HepG2 (cell line): ENCODE results near the gene ARHGAP19. TPM values are rescaled to one million over a fixed set of nuclear protein-coding genes. Genes with fewer than 3 reads are reported as not detected.

ENCODE experiments used
- ATAC-seq: fragments of 200-7000 bp; cut with Tn5 transposase; 3 replicates; pipeline ENCODE4 v1.9.1; 2020; ENCODE audit warnings: mild to moderate bottlenecking, moderate library complexity
- BruUV-seq: library from RNA; stranded (reverse); fragments of 400-500 nt; replicated peaks from 2 replicates; lab custom pipeline; 2021; lab: Mats Ljungman, UMichigan
- CTCF ChIA-PET: fragments of 300-600 bp; formaldehyde crosslinking; extraction: SDS; loops from one replicate; lab custom pipeline; 2021; ENCODE audit warnings: low total read pairs, inconsistent platforms, low intra/inter-chr PET ratio; lab: Yijun Ruan, JAX
- POLR2A ChIA-PET: fragments of 350-600 bp; sonication (Branson Sonifier 250); formaldehyde crosslinking; loops from one replicate; lab custom pipeline; 2020; ENCODE audit warnings: antibody characterized with exemption, inconsistent platforms; lab: Yijun Ruan, JAX
- DNase-seq: peaks from one replicate; pipeline ENCODE4 v3.0.0-alpha.2; 2015; ENCODE audit warnings: low spot score
- FAIRE-seq: peaks from 3 replicates; lab custom pipeline; 2011; peaks lifted over from hg19 to GRCh38; lab: Jason Lieb, UNC
- H2AFZ ChIP-seq: one replicate; pipeline ENCODE4 v1.6.1; 2011; ENCODE audit warnings: low read length, inconsistent platforms
- H3K27ac ChIP-seq: fragments of 300-600 bp; 3 replicates; pipeline ENCODE4 v1.8.0; 2011; ENCODE audit warnings: mixed run types, mild to moderate bottlenecking, mixed read lengths, low read length, inconsistent platforms; ENCODE audit not compliant: insufficient read depth; ENCODE audit errors: extremely low read length
- H3K27me3 ChIP-seq, 2 experiments: fragments of 200-600 bp in 1 of 2; 2 replicates in 1 of 2; 3 replicates in 1 of 2; pipeline versions ENCODE4 v1.6.0 to v1.8.0; 2011; ENCODE audit warnings: low read length in 2 of 2, mild to moderate bottlenecking in 2 of 2, moderate library complexity in 2 of 2, inconsistent platforms in 1 of 2; ENCODE audit not compliant: insufficient read depth in 2 of 2, control insufficient read depth in 1 of 2
- H3K36me3 ChIP-seq, 2 experiments: fragments of 200-600 bp in 1 of 2; replicated peaks in 1 of 2; 2 replicates in 1 of 2; 3 replicates in 1 of 2; pipeline versions ENCODE4 v1.5.1 to v1.8.0; 2011; ENCODE audit warnings: low read length in 2 of 2, inconsistent platforms in 1 of 2; ENCODE audit not compliant: insufficient read depth in 2 of 2, control insufficient read depth in 1 of 2
- H3K4me1 ChIP-seq: 2 replicates; pipeline ENCODE4 v1.5.1; 2012; ENCODE audit warnings: low read length, inconsistent platforms; ENCODE audit not compliant: insufficient read depth
- H3K4me2 ChIP-seq: 2 replicates; pipeline ENCODE4 v1.6.0; 2011; ENCODE audit warnings: low read depth, low read length, inconsistent platforms
- H3K4me3 ChIP-seq, 3 experiments: fragments of 200-600 bp in 1 of 3; sonication (generic), shearing (Covaris generic) in 1 of 3; replicated peaks in 1 of 3; 2 replicates each; pipeline ENCODE4 v1.5.1; 2011 to 2016; ENCODE audit warnings: low read length in 3 of 3, inconsistent platforms in 2 of 3, low read depth in 2 of 3, mild to moderate bottlenecking in 2 of 3, control low read depth in 1 of 3, mixed read lengths in 1 of 3; ENCODE audit not compliant: insufficient read depth in 1 of 3
- H3K79me2 ChIP-seq: one replicate; pipeline ENCODE4 v1.6.1; 2011; ENCODE audit warnings: low read length, inconsistent platforms; ENCODE audit not compliant: insufficient read depth
- H3K9ac ChIP-seq: 2 replicates; pipeline ENCODE4 v1.6.0; 2011; ENCODE audit warnings: mild to moderate bottlenecking, low read depth, low read length, inconsistent platforms; ENCODE audit not compliant: insufficient read depth
- H3K9me3 ChIP-seq: 2 replicates; pipeline ENCODE4 v1.5.1; 2012; ENCODE audit warnings: mild to moderate bottlenecking, low read length
- H4K20me1 ChIP-seq: 2 replicates; pipeline ENCODE4 v1.6.0; 2011; ENCODE audit warnings: inconsistent platforms, mild to moderate bottlenecking, low read length, moderate library complexity; ENCODE audit not compliant: insufficient read depth
- MED13 ChIP-seq: sonication (generic); formaldehyde crosslinking; IDR thresholded peaks from 2 replicates; pipeline ENCODE4 v1.5.0; 2020; ENCODE audit warnings: missing genetic modification reagents
- NFIB ChIP-seq: sonication (generic); formaldehyde crosslinking; IDR thresholded peaks from 2 replicates; pipeline ENCODE4 v1.9.0; 2021; ENCODE audit warnings: missing genetic modification reagents, mild to moderate bottlenecking, borderline replicate concordance
- NR1H2 ChIP-seq: sonication (generic); formaldehyde crosslinking; IDR thresholded peaks from 2 replicates; pipeline ENCODE4 v1.8.1; 2022; ENCODE audit warnings: low read depth, missing genetic modification reagents, borderline replicate concordance
- ZBTB21 ChIP-seq: sonication (generic); formaldehyde crosslinking; IDR thresholded peaks from 2 replicates; pipeline ENCODE4 v1.4.0; 2020; ENCODE audit warnings: missing genetic modification reagents
- ZFX ChIP-seq: sonication (generic); formaldehyde crosslinking; IDR thresholded peaks from 2 replicates; pipeline ENCODE4 v1.4.0; 2020; ENCODE audit warnings: mild to moderate bottlenecking, low read depth, missing genetic modification reagents, moderate library complexity
- ZNF510 ChIP-seq: sonication (generic); formaldehyde crosslinking; IDR thresholded peaks from 2 replicates; pipeline ENCODE4 v1.4.0; 2020; ENCODE audit warnings: low read depth, mild to moderate bottlenecking, missing genetic modification reagents
- ZNF577 ChIP-seq: sonication (generic); formaldehyde crosslinking; IDR thresholded peaks from 2 replicates; pipeline ENCODE4 v1.4.0; 2020; ENCODE audit warnings: mild to moderate bottlenecking, low read depth, missing genetic modification reagents, borderline replicate concordance
- WGBS: methylation state at CpG from one replicate; pipeline ENCODE4 v1.1.6; 2017; ENCODE audit warnings: low lambda C conversion rate; 5-methylcytosine and 5-hydroxymethylcytosine counted together
- in situ Hi-C: cut with HindIII; loops from 2 replicates; pipeline ENCODE4 v1.10.0; 2017; ENCODE audit warnings: low pct_unique_long_range_greater_than_20kb; ENCODE audit not compliant: extremely low pct_ligation_motif_present
- intact Hi-C: fragments of 100-400 bp; cut with micrococcal nuclease; formaldehyde crosslinking; loops from one replicate; pipeline ENCODE4 v1.10.0; 2022; ENCODE audit not compliant: unreplicated experiment
- polyA plus RNA-seq, 8 experiments: library from polyadenylated mRNA; depleted of rRNA in 3 of 8; stranded (reverse) in 7 of 8; unstranded in 1 of 8; fragments of >200 nt; fragmentation: Illumina TruSeq in 4 of 8; extraction: Trizol in 4 of 8; gene quantifications; 2 replicates each; pipeline versions ENCODE4 v1.2.1 to v1.2.3, GENCODE V29; 2011 to 2016; ENCODE audit warnings: low read depth in 4 of 8, missing spikeins in 1 of 8, mixed read lengths in 1 of 8; ENCODE audit not compliant: insufficient read depth in 1 of 8
- total RNA-seq, 5 experiments: library from RNA; depleted of rRNA; stranded (reverse); fragments of >200 nt; fragmentation: Illumina TruSeq; extraction: Trizol; gene quantifications; 2 replicates each; pipeline ENCODE4 v1.2.3, GENCODE V29; 2016; ENCODE audit warnings: low read depth in 1 of 5

The ARHGAP19 gene
- total and polyA plus RNA-seq, 2 of the 13 experiments (the other 11 are each of a cell fraction or from before 2014, with no cell fraction given), result 7.6 to 10.0 TPM

DNA sequence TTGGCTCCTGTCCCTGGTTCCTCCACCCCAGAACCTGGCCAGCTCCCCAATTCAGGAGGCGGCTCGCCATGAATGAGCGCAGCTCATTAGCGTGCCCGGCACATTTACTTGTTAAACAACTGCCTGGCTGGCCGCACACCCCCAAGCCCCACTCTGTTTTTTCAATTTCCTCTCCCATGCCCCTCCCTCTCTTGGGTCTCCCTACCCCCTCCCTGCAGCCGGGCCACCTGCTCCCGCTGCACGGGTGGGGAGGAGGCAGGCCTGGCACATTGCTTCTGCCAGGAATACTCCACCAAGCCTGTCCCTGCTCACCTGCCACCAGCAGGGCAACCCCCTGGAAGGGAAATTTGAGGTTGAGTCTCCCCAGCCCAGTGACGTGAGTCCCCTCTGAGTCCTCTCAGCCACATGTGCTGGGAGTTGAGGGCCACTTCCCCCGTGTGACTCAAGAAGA lies 104.2 kb downstream of the ARHGAP19 start:
- intact Hi-C loops (loop anchor here (10.0 kb wide), 1 partner anchor 53 kb away; no protein-coding TSS in a partner anchor), in situ Hi-C loops (no loop called here)
- CTCF ChIA-PET, result no interaction called here
- TF ChIP-seq NFIB (CRISPR knock-in tag), result no peak
- TF ChIP-seq ZFX (CRISPR knock-in tag), result no peak
- TF ChIP-seq MED13, result no peak
- no peak for TF ChIP-seq ZBTB21 (CRISPR knock-in tag)
- TF ChIP-seq ZNF577 (CRISPR knock-in tag), result no peak
- Histone ChIP-seq H3K27ac (no peak overlapping the region), H3K36me3 (no peaks in the 10 kb centered on the region), H3K9me3 (no peaks in the 10 kb centered on the region), H3K4me2 (no peak overlapping the region), H3K4me3 (no peak overlapping the region), H3K4me1 (peaks cover 27% of the 10 kb centered on the region), H3K9ac (no peak overlapping the region), H3K27me3 (peaks cover 13 to 83% of the 10 kb centered on the region in 2 experiments), H3K79me2 (no peaks in the 10 kb centered on the region), H2AFZ (no peak overlapping the region), H4K20me1 (no peaks in the 10 kb centered on the region)
- ATAC-seq (no peak), FAIRE-seq (no peak), DNase-seq (no peak)
- 52% methylated on average over 11 of the region's 11 CpGs for WGBS
- BruUV-seq, result no TSS peak
- POLR2A ChIA-PET, result no interaction called here

DNA sequence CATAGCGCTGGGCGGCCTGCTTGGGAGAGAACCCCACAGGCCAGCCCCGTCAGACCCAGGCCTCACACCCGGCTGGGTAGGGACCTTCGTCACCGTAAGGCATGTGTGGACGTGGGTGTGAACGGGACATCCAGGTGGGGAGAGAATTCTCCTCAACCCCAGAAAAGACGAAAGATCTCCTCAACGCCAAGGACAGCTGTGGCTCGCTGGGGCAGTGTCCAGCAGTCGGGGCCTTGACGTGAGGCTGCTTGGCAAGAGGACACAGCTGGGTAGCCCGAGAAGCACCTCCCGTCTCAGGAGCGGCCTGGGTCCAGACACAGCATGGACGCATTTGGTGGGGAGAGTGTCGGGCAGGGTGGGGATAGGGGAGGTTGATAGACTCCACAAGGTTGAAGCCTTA lies 105.5 kb downstream of the ARHGAP19 start:
- CTCF ChIA-PET, result no interaction called here

More for the DNA sequence above, 105.5 kb downstream of the ARHGAP19 start:
- FAIRE-seq (no peak), DNase-seq (no peak), ATAC-seq (no peak)
- TF ChIP-seq NR1H2 (no peak), ZNF510 (CRISPR knock-in tag) (no peak)
- H3K27me3 ChIP-seq, result peaks cover 15 to 86% of the 10 kb centered on the region in 2 experiments
- no peak overlapping the region for H3K27ac ChIP-seq
- H3K79me2 ChIP-seq, result no peaks in the 10 kb centered on the region
- H3K4me1 ChIP-seq, result peaks cover 27% of the 10 kb centered on the region
- in situ Hi-C loops (no loop called here), intact Hi-C loops (loop anchor here (10.0 kb wide), 1 partner anchor 52 kb away; no protein-coding TSS in a partner anchor)
- POLR2A ChIA-PET, result no interaction called here
- BruUV-seq, result no TSS peak
- no peak overlapping the region for H3K4me2 ChIP-seq
- H3K36me3 ChIP-seq, result no peaks in the 10 kb centered on the region
- WGBS, result 28% methylated on average over 15 of the region's 18 CpGs
- H2AFZ ChIP-seq, result no peak overlapping the region
- H3K4me3 ChIP-seq, result no peak overlapping the region
- H4K20me1 ChIP-seq, result no peaks in the 10 kb centered on the region
- no peak overlapping the region for H3K9ac ChIP-seq
- H3K9me3 ChIP-seq, result no peaks in the 10 kb centered on the region
